CD4-positive, alpha-beta T cell treated with Interleukin-6 at 100 ng/mL for 8 hours (primary cell): ENCODE data around the gene DNER.
"Not testable (repeated sequence)": the region's sequence is repeated elsewhere in the genome, so short reads cannot be mapped to it uniquely, and the experiment has no call there.

Source experiments
- DNase-seq: peaks from one replicate; pipeline ENCODE4 v3.0.0-alpha.2; 2020; ENCODE audit warnings: mixed read lengths, low spot score

DNER gene

DNA sequence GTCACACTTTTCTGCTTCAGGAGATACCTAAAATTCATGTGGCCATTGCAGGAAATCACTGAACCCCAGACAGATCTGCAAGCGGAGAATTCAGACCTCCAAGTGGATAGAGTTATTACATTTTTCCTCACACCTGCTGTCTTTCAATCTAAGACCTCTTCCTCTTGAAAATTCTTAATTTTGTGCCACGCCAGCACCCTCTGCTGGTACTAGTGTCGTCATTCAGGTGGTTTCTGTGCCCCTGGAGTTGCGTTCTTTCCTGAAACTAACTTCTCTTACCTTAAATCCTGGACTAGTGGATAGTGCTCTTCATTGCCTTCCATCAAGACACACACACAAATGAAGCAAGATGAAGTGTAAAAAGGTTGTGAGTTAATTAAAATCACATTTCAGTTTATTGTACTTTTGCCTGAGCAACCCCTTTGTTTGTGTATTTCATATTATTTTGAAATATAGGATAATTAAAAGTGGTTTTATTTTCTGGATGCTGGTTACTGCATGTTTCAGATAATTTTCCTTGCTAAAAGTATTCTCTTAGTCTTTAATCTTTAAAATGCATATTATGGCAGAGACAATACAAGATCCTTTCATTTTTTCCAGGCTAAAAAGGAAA is 1.6 kb upstream of the DNER start:
- no peak for DNase-seq

DNA sequence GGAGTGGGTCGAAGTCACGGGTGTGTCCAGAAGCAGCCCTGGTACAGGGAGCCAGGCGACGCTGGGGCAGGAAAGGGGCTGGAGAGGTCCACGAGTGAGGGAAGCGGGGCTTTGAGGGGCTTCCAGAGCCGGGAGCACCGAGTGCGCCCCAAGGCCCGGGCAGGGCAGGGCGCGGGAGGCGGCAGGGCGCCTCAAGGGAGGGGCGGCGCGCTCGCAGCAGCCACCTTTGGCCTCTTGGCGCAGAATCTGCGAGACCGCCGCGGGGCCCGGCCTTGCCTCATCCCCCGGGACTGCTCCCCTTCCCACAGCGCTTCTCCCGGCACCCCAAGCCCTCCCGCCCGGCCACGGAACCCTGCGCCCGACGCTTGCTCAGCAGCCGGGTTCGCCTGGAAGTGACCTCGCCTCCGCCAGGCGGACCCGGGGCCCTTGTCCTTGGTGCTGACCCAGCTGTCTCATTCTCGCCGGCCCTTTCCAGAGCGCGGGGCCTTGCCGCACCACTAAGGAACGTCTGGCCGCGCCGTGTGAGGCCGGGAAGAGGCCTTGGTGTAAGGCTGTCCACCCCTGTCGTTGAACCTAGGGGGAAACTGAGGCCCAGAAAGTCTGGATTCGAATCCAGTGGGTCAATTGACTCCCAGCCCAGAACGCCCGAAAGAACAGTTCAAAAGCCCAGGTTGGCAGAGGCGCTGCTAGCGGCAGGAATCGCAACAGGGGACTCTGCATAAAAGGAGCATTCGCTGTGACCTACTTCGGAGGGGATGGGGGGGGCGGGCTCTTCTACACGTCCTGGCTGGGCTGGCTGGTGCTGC is 584 bp upstream of the DNER start:
- no peak for DNase-seq

DNA sequence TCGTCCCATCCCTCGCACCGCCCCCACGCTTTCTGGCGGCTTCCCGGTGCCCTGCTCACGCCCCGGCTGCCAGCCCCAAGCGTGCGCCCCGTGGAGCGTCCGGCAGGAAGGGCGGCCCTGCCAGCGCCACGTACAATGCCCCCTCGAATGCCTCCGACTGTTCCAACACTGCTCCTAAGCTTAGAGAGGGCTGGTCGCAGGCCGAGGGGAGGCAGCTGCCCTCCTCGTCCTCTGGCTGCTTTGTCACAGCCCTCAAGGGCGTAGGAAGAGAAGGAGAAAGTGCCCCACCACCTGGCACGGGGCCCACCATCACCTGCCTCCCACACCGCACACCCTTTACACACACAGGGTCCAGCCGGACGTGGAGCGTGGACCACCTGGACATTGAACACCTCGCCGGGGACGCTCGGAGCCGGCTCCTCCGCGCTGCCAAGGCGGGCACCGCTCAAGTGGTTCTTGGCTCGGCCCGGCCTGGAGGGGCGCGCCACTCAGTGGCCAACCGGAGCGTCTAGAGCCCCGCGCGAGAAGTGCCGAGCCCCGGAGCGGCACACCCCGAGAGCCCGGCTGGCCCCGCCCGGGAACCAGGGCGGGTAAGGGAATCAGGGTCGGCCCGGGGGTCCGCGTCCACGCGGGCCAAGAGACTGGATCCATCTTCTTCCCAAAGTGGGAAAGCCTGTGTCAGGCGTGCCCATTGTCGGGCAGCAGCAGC is 830 bp downstream of the DNER start:
- no peak for DNase-seq

DNA sequence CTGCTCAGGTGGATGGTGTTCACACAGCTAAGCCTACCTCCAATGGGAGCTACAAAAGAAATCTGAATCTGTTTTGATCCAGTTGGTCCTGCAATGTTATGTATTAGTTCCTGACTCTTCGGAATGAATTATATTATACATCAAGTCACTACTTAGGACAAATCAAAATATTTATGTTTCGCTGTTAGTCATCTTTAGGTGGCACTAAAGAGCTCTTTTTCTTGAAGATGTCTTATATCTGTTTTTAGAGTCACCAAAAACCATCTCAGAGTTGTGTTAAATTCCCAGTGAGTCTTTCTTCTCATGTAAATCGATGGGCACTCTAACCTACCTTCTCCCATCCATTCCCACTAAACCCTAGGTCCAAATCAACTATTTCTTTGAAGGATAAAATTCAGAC is 2.2 kb downstream of the DNER start:
- DNase-seq: no peak

DNA sequence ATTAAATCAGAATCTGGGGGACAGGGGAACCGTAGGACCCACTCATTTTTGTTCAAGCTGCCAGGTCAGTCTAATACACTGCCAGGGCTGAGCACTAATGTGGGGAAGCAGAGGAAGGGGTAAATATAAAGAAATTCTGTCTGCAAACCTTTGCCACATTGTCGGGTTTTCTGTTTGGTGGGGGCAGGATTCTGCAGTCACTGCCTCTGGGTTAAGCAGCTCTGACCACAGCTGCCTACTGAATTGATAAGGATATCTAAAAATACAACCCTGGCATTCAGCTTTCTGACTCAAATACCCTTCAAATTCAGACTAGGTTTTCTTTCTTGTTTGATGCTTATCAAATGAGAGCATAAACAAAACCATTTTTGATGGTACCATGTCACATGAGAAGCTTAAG is 6.0 kb downstream of the DNER start:
- no peak for DNase-seq

DNA sequence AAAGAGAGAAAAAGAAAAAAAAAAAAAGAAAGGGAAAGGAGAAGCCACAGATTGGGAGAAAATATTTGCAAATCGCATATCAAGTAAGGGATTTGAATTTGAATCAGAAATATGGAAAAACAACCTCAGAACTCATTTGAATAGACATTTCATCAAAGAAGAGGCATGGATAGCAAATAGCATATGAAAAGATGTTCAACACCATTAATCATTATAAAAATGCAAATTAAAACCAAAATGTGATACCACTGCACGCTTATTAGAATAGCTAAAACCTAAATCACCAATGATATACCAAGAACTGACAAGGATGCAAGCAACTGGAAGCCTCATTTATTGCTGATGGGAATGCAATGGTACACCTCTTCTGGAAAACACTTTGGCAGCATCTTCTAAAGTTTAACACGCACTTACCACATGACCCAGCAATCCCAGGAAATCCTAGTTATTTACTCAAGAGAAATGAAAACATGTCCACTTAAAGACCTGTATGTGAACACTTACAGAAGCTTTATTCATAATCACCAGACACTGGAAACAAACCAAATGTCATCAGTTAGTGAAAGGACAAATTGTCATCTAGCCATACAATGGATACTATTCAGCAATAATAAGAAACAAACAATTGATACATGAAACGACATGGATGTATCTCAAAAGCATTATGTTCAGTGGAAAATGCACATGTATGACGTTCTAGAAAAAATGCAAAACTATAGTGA is 10.3 kb downstream of the DNER start:
- no peak for DNase-seq

DNA sequence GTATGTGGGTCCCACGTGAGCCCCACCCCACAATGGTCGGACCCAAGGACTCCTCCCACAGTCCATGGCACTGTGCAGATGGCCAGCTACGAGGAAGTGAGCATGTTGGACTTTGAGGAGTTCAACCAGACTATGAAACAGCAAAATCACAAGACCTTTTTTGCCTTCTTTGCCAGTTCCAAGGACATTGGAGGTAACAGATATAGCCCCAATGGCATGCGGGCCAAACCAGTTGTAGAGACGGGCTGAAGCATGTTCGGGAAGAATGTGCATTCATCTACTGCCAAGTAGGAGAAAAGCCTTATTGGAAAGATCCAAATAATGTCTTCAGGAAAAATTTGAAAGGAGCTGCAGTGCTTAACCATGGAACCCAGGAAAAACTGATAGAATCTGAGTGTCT is 12.6 kb downstream of the DNER start:
- DNase-seq: no peak

DNA sequence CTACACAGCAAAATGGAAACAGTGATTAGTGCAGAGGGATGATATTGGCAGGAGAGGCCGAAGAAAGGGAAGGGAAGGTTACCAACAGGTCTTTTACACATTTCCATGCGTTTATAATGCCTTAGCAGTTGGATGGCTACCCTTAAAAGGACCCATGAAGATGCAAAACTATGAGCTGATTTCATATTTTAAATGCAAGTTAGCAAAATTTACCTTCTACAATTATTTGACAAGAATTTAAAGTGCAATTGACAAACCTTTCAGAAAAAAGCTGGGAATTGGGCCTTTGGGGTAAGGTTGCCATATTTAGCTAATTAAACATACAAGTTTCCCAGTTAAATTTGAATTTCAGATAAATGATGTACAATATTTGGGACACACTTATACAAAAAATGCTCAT is 13.3 kb downstream of the DNER start:
- no peak for DNase-seq

DNA sequence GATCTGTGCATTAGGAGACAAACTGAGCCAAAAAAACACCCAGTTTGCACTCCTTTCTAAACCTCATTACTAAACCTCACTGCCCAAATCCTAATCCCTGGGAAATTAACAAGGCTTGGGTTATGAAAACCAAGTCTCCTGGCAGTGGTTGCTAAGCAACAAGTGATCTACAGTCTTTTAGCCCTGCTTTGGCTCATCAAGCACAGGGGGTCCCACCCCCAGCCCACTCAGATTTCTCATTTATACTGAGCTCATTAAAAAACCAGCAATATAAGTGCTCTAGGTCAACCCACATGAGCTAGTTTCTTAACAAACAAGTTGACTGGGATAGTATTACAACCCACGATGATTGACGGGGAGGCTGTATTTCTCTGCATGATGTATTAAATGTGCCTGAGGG is 18.4 kb downstream of the DNER start:
- DNase-seq: no peak

DNA sequence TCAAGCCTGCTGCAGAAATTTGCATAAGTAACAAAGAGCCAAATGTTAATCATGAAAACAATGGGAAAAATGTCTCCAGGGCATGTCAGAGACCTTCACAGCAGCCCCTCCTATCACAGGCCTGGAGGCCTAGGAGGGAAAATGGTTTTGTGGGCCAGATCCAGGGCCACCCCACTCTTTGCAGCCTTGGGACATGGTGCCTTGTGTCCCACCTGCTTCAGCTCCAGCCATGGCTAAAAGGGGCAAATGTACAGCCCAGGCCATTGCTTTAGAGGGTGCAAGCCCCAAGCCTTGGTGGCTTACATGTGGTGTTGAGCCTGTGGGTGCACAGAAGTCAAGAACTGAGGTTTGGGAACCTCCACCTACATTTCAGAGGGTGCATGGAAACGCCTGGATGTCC is 20.5 kb downstream of the DNER start:
- not testable (repeated sequence) for DNase-seq

DNA sequence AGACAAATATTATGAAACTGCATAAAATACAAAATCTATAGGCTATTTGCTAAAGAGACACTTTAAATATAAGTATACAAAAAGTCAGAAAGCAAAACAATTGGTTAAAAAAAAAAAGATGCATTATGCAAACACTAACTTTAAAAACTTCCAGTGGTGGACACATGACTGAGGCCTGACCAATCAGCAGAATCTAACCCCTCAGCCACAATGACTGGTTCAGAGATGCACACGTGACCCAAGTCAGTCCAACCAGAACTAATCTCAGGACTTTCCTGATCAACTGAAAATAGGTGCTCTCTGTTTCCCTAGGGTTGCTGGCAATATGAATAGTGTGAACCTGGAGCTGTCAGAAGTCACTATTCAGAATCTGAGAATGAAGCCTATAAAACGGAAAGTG is 22.7 kb downstream of the DNER start:
- DNase-seq: no peak

DNA sequence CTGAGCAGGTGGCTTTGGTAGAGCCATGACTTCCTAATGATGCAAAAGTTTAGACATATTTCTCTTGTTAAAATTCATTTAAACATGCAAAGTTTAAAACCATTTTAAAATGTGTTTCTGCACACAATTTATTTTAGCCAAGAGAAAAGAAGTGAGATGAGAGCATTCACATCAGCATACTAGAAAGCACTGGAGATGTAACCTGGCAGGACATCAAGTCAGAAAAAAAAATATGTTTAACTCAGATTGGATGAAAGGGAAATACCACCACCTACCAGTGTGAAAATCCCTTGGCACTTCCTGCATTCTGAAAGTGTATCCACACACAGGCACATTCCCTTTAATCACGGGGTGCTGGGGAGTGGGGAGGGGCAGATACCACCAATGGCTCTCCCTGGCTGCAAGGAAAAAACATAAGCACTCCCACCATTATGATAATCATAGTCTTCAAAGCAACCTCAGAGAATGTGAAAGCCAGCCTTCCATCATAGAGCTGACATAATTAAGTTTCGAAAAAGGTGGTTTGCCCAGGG is 25.0 kb downstream of the DNER start:
- DNase-seq: no peak

DNA sequence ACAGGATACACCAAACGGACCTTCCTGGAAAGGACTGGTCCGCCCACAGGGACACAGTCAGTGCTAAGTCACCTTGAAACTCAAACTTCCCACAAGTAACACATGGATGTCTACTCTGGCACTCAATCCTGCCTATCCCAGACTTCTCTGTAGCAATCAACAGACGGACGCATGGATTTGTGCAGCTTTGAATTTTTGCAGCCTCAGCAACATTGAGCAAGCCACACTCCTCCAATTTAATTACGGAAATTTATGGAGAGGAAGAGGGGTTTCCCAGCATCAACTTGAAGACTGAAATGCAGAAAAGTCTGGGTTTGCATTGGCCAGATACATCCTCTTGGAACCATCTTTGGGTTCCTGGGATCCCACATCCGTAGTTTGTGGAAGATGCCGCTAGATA is 26.2 kb downstream of the DNER start:
- DNase-seq: no peak

DNA sequence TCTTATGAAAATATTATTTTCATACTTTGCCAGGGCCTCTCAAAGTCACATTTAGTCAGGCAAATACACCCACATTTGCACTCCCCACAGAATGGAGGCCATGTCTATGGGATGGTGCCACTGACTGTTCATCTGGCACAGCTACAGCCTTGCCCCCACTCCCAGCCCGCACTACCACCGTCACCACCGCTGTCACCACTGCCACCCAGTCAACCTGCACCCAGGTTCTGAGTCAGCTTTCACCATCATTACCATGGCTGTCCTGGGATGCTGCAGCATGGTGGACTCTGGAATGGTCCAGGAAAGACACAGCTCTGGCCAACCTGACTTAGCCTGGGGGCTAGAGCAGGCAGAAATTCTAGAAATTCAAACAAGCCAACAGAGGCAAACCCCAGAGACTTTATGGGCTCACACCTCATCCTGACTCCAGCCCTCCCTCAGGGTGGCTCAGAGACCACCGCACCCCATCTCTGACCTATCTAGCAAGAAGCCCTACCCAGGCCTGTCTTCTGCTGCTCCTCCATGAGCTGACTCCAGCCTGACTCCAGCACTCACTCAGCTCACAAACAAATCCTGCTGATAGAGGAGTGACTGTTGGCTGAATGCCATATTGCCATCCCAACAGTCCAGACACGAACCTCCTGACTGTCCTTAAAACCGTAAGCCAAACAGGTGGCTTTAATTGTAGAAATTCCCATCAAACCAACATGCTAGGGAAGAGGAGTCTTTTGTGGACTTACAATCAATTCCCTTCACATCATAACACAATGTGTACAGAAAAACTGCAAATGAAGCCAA is 28.0 kb downstream of the DNER start:
- DNase-seq: no peak

DNA sequence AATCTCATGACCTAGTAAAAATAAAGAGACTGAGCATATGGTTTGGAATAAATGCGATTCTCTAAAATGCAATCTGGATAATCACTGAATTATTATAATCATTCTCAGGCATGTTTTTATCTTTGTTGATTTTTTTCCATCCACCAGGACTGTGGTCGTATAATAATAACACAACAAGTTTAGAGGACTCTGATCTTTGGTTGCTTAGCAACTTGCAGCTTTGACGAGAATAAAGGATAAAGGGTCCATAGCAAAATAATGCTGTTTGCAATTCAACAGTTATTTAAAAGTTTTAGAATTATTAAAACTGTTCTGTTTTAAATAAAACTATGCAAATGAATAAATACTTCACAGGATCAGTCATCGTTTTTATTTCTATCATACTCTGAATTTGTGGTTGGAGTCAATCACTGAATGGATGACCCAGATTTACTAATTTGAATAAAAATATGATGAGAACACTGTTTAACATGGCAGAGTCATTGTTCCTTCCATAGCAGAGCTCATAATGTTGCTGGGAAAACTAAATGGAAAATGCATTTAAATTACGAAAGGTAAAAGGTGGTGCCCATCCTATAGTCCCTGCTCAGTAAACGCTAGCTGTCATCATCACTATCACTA is 29.3 kb downstream of the DNER start:
- DNase-seq: no peak

DNA sequence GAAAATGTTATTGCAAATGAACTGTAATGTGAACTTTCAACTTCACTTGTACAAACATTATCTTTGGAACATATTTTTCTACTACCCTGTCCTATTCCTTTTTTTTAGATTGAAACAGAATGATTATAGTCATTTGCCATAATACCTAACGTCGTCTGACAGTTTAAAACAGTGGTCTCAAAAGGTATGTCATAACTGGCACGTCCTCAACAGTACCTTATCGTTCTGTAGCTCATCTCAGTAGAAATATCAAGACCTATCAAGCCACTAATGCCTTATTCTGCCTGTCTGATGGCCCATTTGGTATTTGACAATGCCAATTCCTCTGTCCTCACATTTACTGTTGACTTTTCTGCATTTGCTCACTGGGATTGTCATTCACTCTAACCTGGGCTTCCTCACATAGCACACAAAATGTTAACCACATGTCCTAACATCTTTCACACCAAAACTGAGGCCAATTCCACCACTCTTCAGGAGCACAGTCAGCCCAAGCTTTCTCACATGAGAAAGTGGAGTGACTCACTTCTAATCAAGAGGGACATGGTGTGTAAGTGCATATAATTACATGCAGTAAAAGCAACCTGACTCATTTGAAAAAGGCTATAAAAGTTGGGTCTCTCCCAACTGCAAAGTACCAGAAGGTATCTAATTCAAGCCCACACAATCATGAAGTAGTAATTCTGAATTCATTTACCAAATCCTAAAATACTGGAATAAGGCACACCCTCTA is 34.8 kb downstream of the DNER start:
- DNase-seq: no peak

DNA sequence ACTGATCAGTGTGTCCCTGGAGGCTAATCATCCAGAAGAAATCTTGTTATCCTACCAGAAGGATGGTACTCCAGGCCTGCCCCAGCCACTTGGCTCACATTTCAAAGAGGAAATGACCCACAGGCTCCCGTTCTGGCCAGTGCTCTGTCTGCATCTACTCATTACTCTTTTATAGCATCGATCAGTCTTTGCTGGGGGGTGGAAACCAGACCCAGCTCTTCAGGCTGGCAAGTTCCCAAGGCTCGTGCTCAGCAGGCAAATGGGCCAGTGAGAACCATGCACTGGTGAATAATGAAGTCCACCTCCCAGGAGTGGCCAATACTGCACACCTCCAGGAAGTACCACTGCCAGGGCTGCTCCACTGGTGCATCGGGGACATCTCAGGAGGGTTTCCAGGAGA is 38.8 kb downstream of the DNER start:
- DNase-seq: no peak

DNA sequence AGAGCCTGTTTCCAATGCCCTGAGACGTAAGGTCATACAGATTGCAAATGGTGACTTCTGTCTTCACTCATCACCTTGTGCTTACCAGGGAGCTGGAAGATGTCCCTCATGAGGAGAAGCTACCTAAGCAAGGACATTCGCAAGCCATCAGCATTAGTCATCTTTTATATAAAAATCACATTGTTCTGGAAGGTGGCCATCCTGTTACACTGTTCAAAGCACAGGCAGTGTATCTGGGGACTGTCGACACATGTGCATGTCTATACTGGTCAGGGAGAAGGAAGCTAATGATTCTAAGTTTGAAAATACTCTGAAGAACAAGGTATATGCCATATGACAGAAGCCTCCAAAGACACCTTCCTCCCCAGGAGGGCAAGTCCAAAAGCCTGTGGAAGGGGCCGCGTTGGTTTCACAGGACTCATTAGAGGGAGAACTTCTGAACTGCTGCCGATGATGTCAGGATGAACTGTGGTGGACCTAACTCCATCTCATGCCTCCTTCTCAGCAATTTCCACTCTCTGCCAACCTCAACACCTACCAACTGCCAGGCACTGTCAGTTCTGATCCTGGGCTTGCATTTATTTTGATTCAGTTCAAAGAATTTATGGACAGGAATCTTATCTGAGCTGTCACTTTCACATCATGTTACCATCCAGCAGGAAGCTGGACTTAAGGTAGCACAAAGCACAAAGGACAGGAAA is 39.4 kb downstream of the DNER start:
- no peak for DNase-seq

DNA sequence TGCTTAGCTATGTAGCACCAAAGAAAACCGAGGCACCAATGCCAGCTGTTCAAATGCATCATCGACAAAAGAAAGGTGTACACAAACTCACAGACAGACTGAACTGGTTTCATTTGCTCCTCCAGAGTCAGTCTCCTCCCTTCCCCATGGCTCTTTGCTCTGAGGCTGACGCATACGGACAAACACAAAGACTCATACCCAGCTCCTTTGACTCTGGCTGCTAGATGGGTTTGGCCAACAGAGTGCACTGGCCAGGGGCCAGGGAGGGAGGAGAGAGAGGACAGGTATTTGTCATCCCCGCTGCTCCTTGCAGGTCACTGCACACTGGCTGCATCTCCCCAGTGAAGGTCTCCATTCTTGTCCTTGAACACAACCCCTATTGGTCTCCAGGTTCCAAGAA is 40.7 kb downstream of the DNER start:
- no peak for DNase-seq

DNA sequence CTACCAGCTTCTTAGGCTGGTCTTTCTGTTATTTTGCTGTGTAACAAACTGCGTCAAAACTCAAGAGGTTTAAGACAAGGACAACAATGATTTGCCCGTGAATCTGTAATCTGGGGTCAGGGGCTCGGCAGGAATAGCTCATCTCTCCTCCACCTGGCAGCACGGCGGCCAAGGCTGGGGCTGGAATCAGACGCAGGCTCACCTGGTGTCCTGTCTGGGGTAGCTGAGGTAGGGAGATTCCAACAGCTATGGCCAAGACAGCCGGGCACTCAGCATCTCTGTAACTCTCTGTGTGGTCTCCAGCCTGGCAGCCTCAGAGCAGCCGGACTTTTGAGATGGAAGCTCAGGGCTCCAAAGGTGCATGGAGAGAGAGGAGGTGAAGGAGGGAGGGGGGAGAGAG is 42.3 kb downstream of the DNER start:
- no peak for DNase-seq
